IMR-90 (cell line): Measurements from ENCODE around the gene ADPRHL1. TPM values are rescaled to one million over a fixed set of nuclear protein-coding genes. Genes with fewer than 3 reads are reported as not detected.
"Not testable (repeated sequence)": the region's sequence is repeated elsewhere in the genome, so short reads cannot be mapped to it uniquely, and the experiment has no call there.

Source experiments
- ATAC-seq: fragments of 200-7000 bp; cut with Tn5 transposase; 2 replicates; pipeline ENCODE4 v1.9.1; 2020; ENCODE audit warnings: low read depth, mild to moderate bottlenecking, moderate library complexity
- BruUV-seq: library from RNA; stranded (reverse); fragments of 400-500 nt; replicated peaks from 2 replicates; lab custom pipeline; 2021; lab: Mats Ljungman, UMichigan
- CTCF ChIA-PET: fragments of 300-600 bp; formaldehyde crosslinking; extraction: SDS; loops from one replicate; lab custom pipeline; 2021; ENCODE audit warnings: antibody characterized with exemption; lab: Yijun Ruan, JAX
- POLR2A ChIA-PET: fragments of 300-600 bp; sonication (Branson Sonifier 250); formaldehyde crosslinking; loops from one replicate; lab custom pipeline; 2022; ENCODE audit warnings: antibody characterized with exemption; ENCODE audit not compliant: unreplicated experiment; lab: Charles Lee
- DNase-seq: peaks from one replicate; pipeline ENCODE4 v3.0.0; 2013
- H2AFZ ChIP-seq: replicated peaks from 2 replicates; pipeline ENCODE3; 2013; ENCODE audit warnings: low read length, mild to moderate bottlenecking; ENCODE audit not compliant: poor library complexity
- H2AK5ac ChIP-seq: 2 replicates; pipeline ENCODE4 v1.6.1; 2013; ENCODE audit warnings: low read depth, low read length, inconsistent platforms
- H2AK9ac ChIP-seq: replicated peaks from 2 replicates; pipeline ENCODE3; 2013; ENCODE audit warnings: mild to moderate bottlenecking, low read depth, low read length, moderate library complexity; ENCODE audit not compliant: poor library complexity
- H2BK120ac ChIP-seq: 2 replicates; pipeline ENCODE4 v1.6.1; 2013; ENCODE audit warnings: low read depth, low read length, inconsistent platforms
- H2BK15ac ChIP-seq: 3 replicates; pipeline ENCODE4 v1.6.1; 2013; ENCODE audit warnings: low read depth, low read length, inconsistent platforms
- H2BK20ac ChIP-seq: 2 replicates; pipeline ENCODE4 v1.6.1; 2013; ENCODE audit warnings: low read depth, mild to moderate bottlenecking, inconsistent platforms, low read length, moderate library complexity
- H2BK5ac ChIP-seq: 2 replicates; pipeline ENCODE4 v1.6.1; 2013; ENCODE audit warnings: mild to moderate bottlenecking, low read depth, low read length, inconsistent platforms; ENCODE audit not compliant: poor library complexity, severe bottlenecking
- H3K14ac ChIP-seq: replicated peaks from 2 replicates; pipeline ENCODE4 v1.6.1; 2013; ENCODE audit warnings: low read depth, low read length, inconsistent platforms
- H3K18ac ChIP-seq: 2 replicates; pipeline ENCODE4 v1.6.1; 2013; ENCODE audit warnings: low read depth, low read length, control low read depth
- H3K23ac ChIP-seq: 2 replicates; pipeline ENCODE4 v1.6.1; 2013; ENCODE audit warnings: low read depth, low read length, inconsistent platforms
- H3K27ac ChIP-seq: 2 replicates; pipeline ENCODE4 v1.5.1; 2013; ENCODE audit warnings: mild to moderate bottlenecking, control low read depth, low read length; ENCODE audit not compliant: insufficient read depth
- H3K27me3 ChIP-seq: 2 replicates; pipeline ENCODE4 v1.6.1; 2013; ENCODE audit warnings: low read length; ENCODE audit not compliant: control insufficient read depth, insufficient read depth
- H3K36me3 ChIP-seq: 2 replicates; pipeline ENCODE4 v1.6.1; 2013; ENCODE audit warnings: low read length, mixed read lengths; ENCODE audit not compliant: control insufficient read depth, insufficient read depth
- H3K4ac ChIP-seq: 2 replicates; pipeline ENCODE4 v1.6.1; 2013; ENCODE audit warnings: low read depth, low read length, inconsistent platforms
- H3K4me1 ChIP-seq: 2 replicates; pipeline ENCODE4 v1.6.1; 2013; ENCODE audit warnings: low read length, mixed read lengths; ENCODE audit not compliant: control insufficient read depth, insufficient read depth
- H3K4me2 ChIP-seq: 2 replicates; pipeline ENCODE4 v1.6.1; 2013; ENCODE audit warnings: low read depth, mild to moderate bottlenecking, control low read depth, low read length, moderate library complexity
- H3K4me3 ChIP-seq: 2 replicates; pipeline ENCODE4 v1.5.1; 2013; ENCODE audit warnings: low read depth, mild to moderate bottlenecking, control low read depth, low read length, moderate library complexity; ENCODE audit not compliant: insufficient read depth
- H3K56ac ChIP-seq: 2 replicates; pipeline ENCODE4 v1.6.1; 2013; ENCODE audit warnings: low read length, inconsistent platforms; ENCODE audit not compliant: insufficient read depth; ENCODE audit errors: extremely low read depth
- H3K79me1 ChIP-seq, 2 experiments: 2 replicates each; pipeline ENCODE4 v1.6.1; 2013; ENCODE audit warnings: low read length in 2 of 2, inconsistent platforms in 1 of 2, low read depth in 1 of 2
- H3K9ac ChIP-seq: 2 replicates; pipeline ENCODE4 v1.6.1; 2013; ENCODE audit warnings: low read depth, low read length, control low read depth
- H3K9me1 ChIP-seq: 2 replicates; pipeline ENCODE4 v1.6.1; 2013; ENCODE audit warnings: low read length, inconsistent platforms; ENCODE audit not compliant: insufficient read depth
- H3K9me3 ChIP-seq: 2 replicates; pipeline ENCODE4 v1.6.1; 2013; ENCODE audit warnings: low read length; ENCODE audit not compliant: control insufficient read depth, insufficient read depth
- H4K20me1 ChIP-seq: 2 replicates; pipeline ENCODE4 v1.6.1; 2013; ENCODE audit warnings: low read length, inconsistent platforms; ENCODE audit not compliant: insufficient read depth
- H4K5ac ChIP-seq: 2 replicates; pipeline ENCODE4 v1.6.1; 2013; ENCODE audit warnings: mild to moderate bottlenecking, low read depth, low read length, control low read depth
- H4K8ac ChIP-seq, 2 experiments: 2 replicates each; pipeline ENCODE4 v1.6.1; 2013; ENCODE audit warnings: low read depth in 2 of 2, low read length in 2 of 2, control low read depth in 1 of 2, inconsistent platforms in 1 of 2
- H4K91ac ChIP-seq: 2 replicates; pipeline ENCODE4 v1.6.1; 2013; ENCODE audit warnings: low read depth, low read length, inconsistent platforms; ENCODE audit not compliant: insufficient read depth
- WGBS, 2 experiments: methylation state at CpG; one replicate each; pipeline versions ENCODE4 v1.1.5 to v1.1.7; 2013; ENCODE audit warnings: missing lambda C conversion rate in 2 of 2; ENCODE audit not compliant: insufficient read length in 1 of 2; ENCODE audit errors: extremely low coverage in 2 of 2; 5-methylcytosine and 5-hydroxymethylcytosine counted together
- dilution Hi-C: fragments of 300-500 bp; cut with HindIII; formaldehyde crosslinking; loops from one replicate; pipeline ENCODE4 v1.14.3; 2018; ENCODE audit warnings: low sequenced_read_pairs; ENCODE audit not compliant: unreplicated experiment
- in situ Hi-C: fragments of 300-500 bp; cut with MboI; formaldehyde crosslinking; loops from 3 replicates; pipeline ENCODE4 v1.14.3; 2019; ENCODE audit warnings: low sequenced_read_pairs, inconsistent platforms, mixed read lengths
- intact Hi-C: fragments of 100-400 bp; cut with micrococcal nuclease; formaldehyde crosslinking; loops from 2 replicates; pipeline ENCODE4 v1.10.0; 2022
- polyA plus RNA-seq, 3 experiments: library from polyadenylated mRNA; depleted of rRNA; stranded (reverse); fragments of >200 nt; gene quantifications; 2 replicates each; pipeline ENCODE4 v1.2.3, GENCODE V29; 2012; ENCODE audit warnings: low replicate concordance in 1 of 3
- total RNA-seq: library from RNA; depleted of rRNA; stranded (reverse); fragments of >200 nt; gene quantifications from 2 replicates; pipeline ENCODE4 v1.2.3, GENCODE V29; 2012

The ADPRHL1 gene
- total and polyA plus RNA-seq, 2 of the 4 experiments (the other 2 are of a cell fraction), result 0.36 to 0.67 TPM

- H2BK120ac ChIP-seq, H2AK9ac ChIP-seq, H3K56ac ChIP-seq, BruUV-seq, H4K91ac ChIP-seq, in situ Hi-C loops, H3K9me1 ChIP-seq, H4K5ac ChIP-seq, H3K23ac ChIP-seq, H2BK15ac ChIP-seq, H3K4me2 ChIP-seq, H2AFZ ChIP-seq, dilution Hi-C loops, H3K4me3 ChIP-seq, H3K4me1 ChIP-seq, POLR2A ChIA-PET, H3K27ac ChIP-seq, H3K14ac ChIP-seq, H3K79me1 ChIP-seq, H3K9me3 ChIP-seq, CTCF ChIA-PET, H3K18ac ChIP-seq, H2BK5ac ChIP-seq, H3K4ac ChIP-seq, DNase-seq, ATAC-seq, H2BK20ac ChIP-seq, intact Hi-C loops, H3K36me3 ChIP-seq, H2AK5ac ChIP-seq, H4K20me1 ChIP-seq, H3K9ac ChIP-seq, H4K8ac ChIP-seq: not testable (repeated sequence)
- 100% methylated on average over 2 of the region's 6 CpGs; no CpG with 5 or more reads in 1 of the 2 experiments for WGBS, 2 experiments
- peaks cover 17% of the 10 kb centered on the region; the same call in 1 of the 2 replicates for H3K27me3 ChIP-seq
These were observed 84.9 kb downstream of the ADPRHL1 start for GRCh38 chr13:113368353-113368752.
